ENCODE results near the gene GHR.

DNA sequence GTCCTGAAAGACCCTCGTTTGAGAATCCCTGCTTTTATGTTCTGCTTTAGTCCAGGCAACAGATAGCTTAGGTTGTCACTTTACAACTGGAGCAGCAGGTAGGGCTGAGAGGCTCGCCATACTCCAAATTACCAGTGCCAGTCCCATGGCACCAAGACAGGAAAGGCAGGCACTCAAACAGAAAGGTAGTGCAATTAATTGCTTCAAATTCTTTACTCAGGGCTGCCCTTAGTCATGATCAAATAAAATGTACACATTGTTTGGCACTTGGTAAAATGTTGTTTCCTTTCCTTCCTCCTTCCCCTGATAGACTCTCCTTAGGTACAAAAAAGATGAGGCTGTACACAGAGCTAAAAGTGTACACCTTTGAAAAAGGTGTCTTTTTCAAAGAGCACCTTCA lies 217.6 kb downstream of the GHR start:
- TF ChIP-seq ZNF391 (tag by site-specific recombination; IDR thresholded peaks at IDR 0.05; ENCODE audit: borderline replicate concordance, low read depth): no peak
- TF ChIP-seq, protein P1, sequence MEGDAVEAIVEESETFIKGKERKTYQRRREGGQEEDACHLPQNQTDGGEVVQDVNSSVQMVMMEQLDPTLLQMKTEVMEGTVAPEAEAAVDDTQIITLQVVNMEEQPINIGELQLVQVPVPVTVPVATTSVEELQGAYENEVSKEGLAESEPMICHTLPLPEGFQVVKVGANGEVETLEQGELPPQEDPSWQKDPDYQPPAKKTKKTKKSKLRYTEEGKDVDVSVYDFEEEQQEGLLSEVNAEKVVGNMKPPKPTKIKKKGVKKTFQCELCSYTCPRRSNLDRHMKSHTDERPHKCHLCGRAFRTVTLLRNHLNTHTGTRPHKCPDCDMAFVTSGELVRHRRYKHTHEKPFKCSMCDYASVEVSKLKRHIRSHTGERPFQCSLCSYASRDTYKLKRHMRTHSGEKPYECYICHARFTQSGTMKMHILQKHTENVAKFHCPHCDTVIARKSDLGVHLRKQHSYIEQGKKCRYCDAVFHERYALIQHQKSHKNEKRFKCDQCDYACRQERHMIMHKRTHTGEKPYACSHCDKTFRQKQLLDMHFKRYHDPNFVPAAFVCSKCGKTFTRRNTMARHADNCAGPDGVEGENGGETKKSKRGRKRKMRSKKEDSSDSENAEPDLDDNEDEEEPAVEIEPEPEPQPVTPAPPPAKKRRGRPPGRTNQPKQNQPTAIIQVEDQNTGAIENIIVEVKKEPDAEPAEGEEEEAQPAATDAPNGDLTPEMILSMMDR (tag by site-specific recombination; IDR thresholded peaks at IDR 0.05): no peak
- no peak for TF ChIP-seq YY1 (tag by site-specific recombination; IDR thresholded peaks at IDR 0.05)
- TF ChIP-seq SCRT2 (tag by site-specific recombination; IDR thresholded peaks at IDR 0.05): no peak
- no peak for TF ChIP-seq ATF2 (tag by site-specific recombination; IDR thresholded peaks at IDR 0.05; ENCODE audit: low read depth)
- TF ChIP-seq WT1 (tag by site-specific recombination; IDR thresholded peaks at IDR 0.05): no peak
- TF ChIP-seq OSR2 (tag by site-specific recombination; IDR thresholded peaks at IDR 0.05): no peak
- TF ChIP-seq ZNF114 (tag by site-specific recombination; IDR thresholded peaks at IDR 0.05): no peak
- TF ChIP-seq ZBTB21 (tag by site-specific recombination; IDR thresholded peaks at IDR 0.05): no peak
- no peak for TF ChIP-seq ZNF645 (tag by site-specific recombination; IDR thresholded peaks at IDR 0.05)
- TF ChIP-seq, protein P2, sequence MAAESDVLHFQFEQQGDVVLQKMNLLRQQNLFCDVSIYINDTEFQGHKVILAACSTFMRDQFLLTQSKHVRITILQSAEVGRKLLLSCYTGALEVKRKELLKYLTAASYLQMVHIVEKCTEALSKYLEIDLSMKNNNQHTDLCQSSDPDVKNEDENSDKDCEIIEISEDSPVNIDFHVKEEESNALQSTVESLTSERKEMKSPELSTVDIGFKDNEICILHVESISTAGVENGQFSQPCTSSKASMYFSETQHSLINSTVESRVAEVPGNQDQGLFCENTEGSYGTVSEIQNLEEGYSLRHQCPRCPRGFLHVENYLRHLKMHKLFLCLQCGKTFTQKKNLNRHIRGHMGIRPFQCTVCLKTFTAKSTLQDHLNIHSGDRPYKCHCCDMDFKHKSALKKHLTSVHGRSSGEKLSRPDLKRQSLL (tag by site-specific recombination; IDR thresholded peaks at IDR 0.05): no peak
- TF ChIP-seq, protein P3, sequence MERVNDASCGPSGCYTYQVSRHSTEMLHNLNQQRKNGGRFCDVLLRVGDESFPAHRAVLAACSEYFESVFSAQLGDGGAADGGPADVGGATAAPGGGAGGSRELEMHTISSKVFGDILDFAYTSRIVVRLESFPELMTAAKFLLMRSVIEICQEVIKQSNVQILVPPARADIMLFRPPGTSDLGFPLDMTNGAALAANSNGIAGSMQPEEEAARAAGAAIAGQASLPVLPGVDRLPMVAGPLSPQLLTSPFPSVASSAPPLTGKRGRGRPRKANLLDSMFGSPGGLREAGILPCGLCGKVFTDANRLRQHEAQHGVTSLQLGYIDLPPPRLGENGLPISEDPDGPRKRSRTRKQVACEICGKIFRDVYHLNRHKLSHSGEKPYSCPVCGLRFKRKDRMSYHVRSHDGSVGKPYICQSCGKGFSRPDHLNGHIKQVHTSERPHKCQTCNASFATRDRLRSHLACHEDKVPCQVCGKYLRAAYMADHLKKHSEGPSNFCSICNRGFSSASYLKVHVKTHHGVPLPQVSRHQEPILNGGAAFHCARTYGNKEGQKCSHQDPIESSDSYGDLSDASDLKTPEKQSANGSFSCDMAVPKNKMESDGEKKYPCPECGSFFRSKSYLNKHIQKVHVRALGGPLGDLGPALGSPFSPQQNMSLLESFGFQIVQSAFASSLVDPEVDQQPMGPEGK (tag by site-specific recombination; IDR thresholded peaks at IDR 0.05): no peak
